Effector memory CD8-positive, alpha-beta T cell (primary cell): Measurements from ENCODE around the gene ZNF148.

Experiments
- ATAC-seq: fragments of 150-1000 bp; cut with Tn5 transposase; replicated peaks from 2 replicates; pipeline ENCODE4 v1.10.0; 2021; ENCODE audit warnings: mild to moderate bottlenecking, moderate library complexity
- DNase-seq, 3 experiments: peaks; one replicate each; pipeline ENCODE4 v3.0.0; 2021
- H3K27ac Mint-ChIP-seq, 2 donors: one replicate each; pipeline ENCODE4 v1.8.0; 2022; ENCODE audit warnings: mild to moderate bottlenecking in 2 of 2, mixed read lengths in 2 of 2, moderate library complexity in 2 of 2
- H3K27me3 Mint-ChIP-seq, 2 donors: one replicate each; pipeline ENCODE4 v1.8.0; 2022; ENCODE audit warnings: mixed read lengths in 2 of 2
- H3K36me3 Mint-ChIP-seq: one replicate; pipeline ENCODE4 v1.8.0; 2022; ENCODE audit warnings: mild to moderate bottlenecking, moderate library complexity, mixed read lengths; ENCODE audit not compliant: insufficient read depth
- H3K4me1 Mint-ChIP-seq, 2 donors: one replicate each; pipeline ENCODE4 v1.8.0; 2022; ENCODE audit warnings: low read depth in 2 of 2, mixed read lengths in 2 of 2
- H3K4me3 Mint-ChIP-seq, 2 donors: one replicate each; pipeline ENCODE4 v1.8.0; 2022; ENCODE audit warnings: mild to moderate bottlenecking in 2 of 2, mixed read lengths in 2 of 2, moderate library complexity in 2 of 2
- H3K9me3 Mint-ChIP-seq, 2 donors: one replicate each; pipeline ENCODE4 v1.8.0; 2022; ENCODE audit warnings: mixed read lengths in 2 of 2

The ZNF148 gene

GRCh38 chr3:125340121-125340520 lies 35.0 kb downstream of the ZNF148 start:
- peak overlapping the region in 1 of 2 donors; percentile 46 for H3K27ac Mint-ChIP-seq
- ATAC-seq (no peak), DNase-seq (no peak)
- H3K4me3 Mint-ChIP-seq, result no peak overlapping the region
- H3K36me3 Mint-ChIP-seq, result peaks cover 7% of the 10 kb centered on the region
- peaks cover 25 to 59% of the 10 kb centered on the region in 2 donors for H3K4me1 Mint-ChIP-seq
- no peaks in the 10 kb centered on the region for H3K27me3 Mint-ChIP-seq
- H3K9me3 Mint-ChIP-seq, result no peaks in the 10 kb centered on the region

DNA sequence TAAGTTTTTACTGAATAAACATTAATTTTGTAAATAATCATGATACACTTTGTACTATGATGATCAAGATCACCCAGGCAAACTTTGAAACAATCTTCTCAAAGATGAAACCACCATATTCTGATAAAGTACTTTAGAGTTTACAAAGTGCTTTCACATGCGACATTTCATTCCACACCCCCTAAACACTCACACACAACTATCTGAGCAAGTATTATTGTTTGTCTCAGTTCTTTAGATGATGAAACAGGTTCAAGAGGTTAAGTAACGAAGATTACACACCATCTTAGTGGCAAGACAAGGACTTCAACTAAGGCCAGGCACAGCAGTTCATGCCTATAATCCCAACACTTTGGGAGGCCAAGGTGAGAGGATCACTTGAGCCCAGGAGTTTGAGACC lies 37.6 kb downstream of the ZNF148 start:
- no peak overlapping the region for H3K4me3 Mint-ChIP-seq
- peaks cover 7% of the 10 kb centered on the region for H3K36me3 Mint-ChIP-seq
- no peak overlapping the region for H3K27ac Mint-ChIP-seq
- peaks cover 0 to 2% of the 10 kb centered on the region in 2 donors for H3K9me3 Mint-ChIP-seq
- ATAC-seq (no peak), DNase-seq (no peak)
- no peaks in the 10 kb centered on the region for H3K27me3 Mint-ChIP-seq
- H3K4me1 Mint-ChIP-seq, result peaks cover 28 to 57% of the 10 kb centered on the region in 2 donors

DNA sequence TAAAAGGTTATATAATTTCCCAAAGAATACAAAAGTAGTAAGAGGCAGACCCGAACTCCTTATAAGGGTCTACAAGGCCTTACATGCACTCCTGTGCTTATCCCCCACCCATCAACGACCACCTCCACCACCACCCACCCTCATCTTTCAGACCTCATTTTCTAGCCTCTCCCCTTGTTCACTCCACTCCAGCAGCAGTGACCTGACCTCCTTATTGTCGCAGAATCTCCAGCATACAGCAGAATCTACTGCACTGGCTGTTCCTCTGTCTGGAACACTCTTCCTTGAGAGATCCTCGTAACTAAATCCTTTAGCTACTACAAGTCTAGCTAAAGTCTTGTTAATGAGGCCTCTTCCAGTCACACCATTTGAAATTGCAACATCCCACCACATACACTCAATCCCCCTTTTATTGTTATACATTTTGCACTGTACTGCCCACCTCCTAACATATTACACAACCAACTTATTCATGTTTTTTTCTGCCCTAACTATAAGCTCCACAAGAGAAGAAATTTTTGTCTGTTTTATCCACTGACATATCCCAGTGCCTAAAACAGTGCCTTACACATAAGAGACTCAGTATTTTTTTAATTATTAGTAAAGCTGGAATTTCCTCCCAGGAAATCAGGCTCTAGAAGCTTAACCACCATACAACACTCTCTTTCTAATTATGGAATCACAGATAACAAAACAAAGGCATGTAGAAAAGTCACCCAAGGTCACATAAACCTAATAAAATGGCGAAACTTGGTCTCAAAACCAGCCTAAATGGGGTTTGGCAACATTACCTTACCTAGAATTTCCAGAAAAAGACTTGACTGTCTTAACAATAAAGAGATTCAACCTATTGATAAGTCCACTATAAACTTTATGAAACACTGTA lies 40.2 kb downstream of the ZNF148 start:
- Mint-ChIP-seq H3K27me3 (no peaks in the 10 kb centered on the region), H3K4me3 (no peak overlapping the region), H3K27ac (peak overlapping the region in 1 of 2 donors; percentile 33), H3K9me3 (peaks cover 0 to 2% of the 10 kb centered on the region in 2 donors), H3K36me3 (peaks cover 5% of the 10 kb centered on the region), H3K4me1 (peaks cover 24 to 53% of the 10 kb centered on the region in 2 donors)
- ATAC-seq, result no peak
- no peak for DNase-seq

GRCh38 chr3:125332504-125332903 lies 42.6 kb downstream of the ZNF148 start:
- H3K4me1 Mint-ChIP-seq, result peaks cover 11 to 40% of the 10 kb centered on the region in 2 donors

GRCh38 chr3:125331243-125331642 lies 43.9 kb downstream of the ZNF148 start:
- no peak for ATAC-seq
- Mint-ChIP-seq H3K36me3 (peaks cover 8% of the 10 kb centered on the region), H3K27me3 (no peaks in the 10 kb centered on the region), H3K4me3 (no peak overlapping the region), H3K27ac (no peak overlapping the region), H3K4me1 (peaks cover 11 to 30% of the 10 kb centered on the region in 2 donors), H3K9me3 (peaks cover 0 to 2% of the 10 kb centered on the region in 2 donors)
- DNase-seq, result no peak

More at GRCh38 chr3:125332504-125332903, 42.6 kb downstream of the ZNF148 start:
- ATAC-seq, result no peak
- Mint-ChIP-seq H3K4me3 (no peak overlapping the region), H3K36me3 (peaks cover 8% of the 10 kb centered on the region), H3K27ac (peak overlapping the region in 1 of 2 donors; percentile 52), H3K9me3 (peaks cover 0 to 2% of the 10 kb centered on the region in 2 donors), H3K27me3 (no peaks in the 10 kb centered on the region)
- no peak for DNase-seq

GRCh38 chr3:125326957-125327356 lies 48.2 kb downstream of the ZNF148 start:
- Mint-ChIP-seq H3K4me3 (no peak overlapping the region), H3K4me1 (peaks cover 0 to 7% of the 10 kb centered on the region in 2 donors), H3K27ac (no peak overlapping the region), H3K27me3 (no peaks in the 10 kb centered on the region), H3K9me3 (peaks cover 2 to 7% of the 10 kb centered on the region in 2 donors), H3K36me3 (peaks cover 29% of the 10 kb centered on the region)
- DNase-seq (no peak), ATAC-seq (no peak)

- no peak overlapping the region for H3K4me3 Mint-ChIP-seq
- H3K4me1 Mint-ChIP-seq, result no peaks in the 10 kb centered on the region
- H3K27ac Mint-ChIP-seq, result no peak overlapping the region
- H3K27me3 Mint-ChIP-seq, result no peaks in the 10 kb centered on the region
- no peak for ATAC-seq
- H3K36me3 Mint-ChIP-seq, result peaks cover 31% of the 10 kb centered on the region
- DNase-seq, result no peak
- peaks cover 2 to 7% of the 10 kb centered on the region in 2 donors for H3K9me3 Mint-ChIP-seq
Measured at GRCh38 chr3:125325746-125326145, 49.4 kb downstream of the ZNF148 start.

GRCh38 chr3:125324341-125324740 lies 50.8 kb downstream of the ZNF148 start:
- Mint-ChIP-seq H3K4me1 (no peaks in the 10 kb centered on the region), H3K4me3 (no peak overlapping the region), H3K27me3 (no peaks in the 10 kb centered on the region), H3K36me3 (peaks cover 26% of the 10 kb centered on the region), H3K9me3 (peaks cover 2 to 7% of the 10 kb centered on the region in 2 donors), H3K27ac (no peak overlapping the region)
- no peak for ATAC-seq
- no peak for DNase-seq

- no peak overlapping the region for H3K4me3 Mint-ChIP-seq
- DNase-seq, result no peak
- no peaks in the 10 kb centered on the region for H3K27me3 Mint-ChIP-seq
- H3K9me3 Mint-ChIP-seq, result peaks cover 2 to 7% of the 10 kb centered on the region in 2 donors
- no peak for ATAC-seq
- H3K36me3 Mint-ChIP-seq, result peaks cover 27% of the 10 kb centered on the region
- H3K4me1 Mint-ChIP-seq, result peaks cover 0 to 5% of the 10 kb centered on the region in 2 donors
- no peak overlapping the region for H3K27ac Mint-ChIP-seq
Measured at GRCh38 chr3:125322917-125323316, 52.2 kb downstream of the ZNF148 start.

DNA sequence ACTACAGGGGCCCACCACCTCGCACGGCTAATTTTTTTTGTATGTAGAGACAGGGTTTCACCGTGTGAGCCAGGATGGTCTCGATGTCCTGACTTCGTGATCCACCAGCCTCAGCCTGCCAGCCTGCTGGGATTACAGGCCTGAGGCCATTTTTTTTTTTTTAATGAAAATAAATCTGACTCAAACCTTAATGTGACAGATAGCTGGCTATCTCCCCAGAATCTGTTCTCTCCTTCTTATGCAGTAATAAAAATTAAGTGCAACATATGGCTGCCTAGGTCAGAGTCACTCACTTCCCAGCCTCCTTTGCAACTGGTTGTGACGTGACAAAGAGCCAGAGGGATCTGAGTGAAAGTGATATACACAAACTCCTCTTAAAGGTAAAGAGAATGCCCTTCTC lies 53.0 kb downstream of the ZNF148 start:
- H3K27me3 Mint-ChIP-seq, result no peaks in the 10 kb centered on the region
- H3K27ac Mint-ChIP-seq, result no peak overlapping the region
- ATAC-seq (no peak), DNase-seq (no peak)
- H3K4me3 Mint-ChIP-seq, result no peak overlapping the region
- H3K36me3 Mint-ChIP-seq, result peaks cover 27% of the 10 kb centered on the region
- peaks cover 2 to 7% of the 10 kb centered on the region in 2 donors for H3K9me3 Mint-ChIP-seq
- peaks cover 0 to 5% of the 10 kb centered on the region in 2 donors for H3K4me1 Mint-ChIP-seq

GRCh38 chr3:125319765-125320164 lies 55.4 kb downstream of the ZNF148 start:
- H3K4me1 Mint-ChIP-seq, result peaks cover 0 to 5% of the 10 kb centered on the region in 2 donors

DNA sequence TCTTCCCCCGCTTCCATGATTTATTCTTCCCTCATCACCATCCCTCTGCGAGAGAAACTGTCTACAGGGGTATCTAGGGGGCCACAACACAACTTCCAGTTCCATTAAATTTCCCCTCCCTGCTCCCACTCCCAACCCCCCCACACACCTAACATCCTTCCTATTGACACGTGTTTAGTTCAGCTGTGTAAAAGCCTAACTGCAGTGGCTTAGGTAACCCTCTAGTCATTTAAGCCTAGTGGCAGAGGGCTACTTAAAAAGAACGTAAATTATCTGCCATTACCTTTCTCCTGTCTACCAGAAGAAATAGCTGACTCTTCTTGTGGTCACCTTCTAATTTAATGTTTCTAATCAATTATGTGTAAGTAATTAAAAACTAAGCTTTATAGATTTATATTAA lies 56.3 kb downstream of the ZNF148 start:
- no peaks in the 10 kb centered on the region for H3K27me3 Mint-ChIP-seq
- DNase-seq (no peak), ATAC-seq (no peak)
- peaks cover 0 to 5% of the 10 kb centered on the region in 2 donors for H3K4me1 Mint-ChIP-seq
- H3K4me3 Mint-ChIP-seq, result no peak overlapping the region
- peaks cover 19% of the 10 kb centered on the region for H3K36me3 Mint-ChIP-seq
- peak overlapping the region in 1 of 2 donors; percentile 36 for H3K27ac Mint-ChIP-seq
- H3K9me3 Mint-ChIP-seq, result no peaks in the 10 kb centered on the region

More at GRCh38 chr3:125319765-125320164, 55.4 kb downstream of the ZNF148 start:
- H3K36me3 Mint-ChIP-seq, result peaks cover 21% of the 10 kb centered on the region
- ATAC-seq, result no peak
- no peaks in the 10 kb centered on the region for H3K27me3 Mint-ChIP-seq
- peak overlapping the region; percentile 14 to 36 for H3K27ac Mint-ChIP-seq
- no peak overlapping the region for H3K4me3 Mint-ChIP-seq
- no peak for DNase-seq
- H3K9me3 Mint-ChIP-seq, result no peaks in the 10 kb centered on the region

DNA sequence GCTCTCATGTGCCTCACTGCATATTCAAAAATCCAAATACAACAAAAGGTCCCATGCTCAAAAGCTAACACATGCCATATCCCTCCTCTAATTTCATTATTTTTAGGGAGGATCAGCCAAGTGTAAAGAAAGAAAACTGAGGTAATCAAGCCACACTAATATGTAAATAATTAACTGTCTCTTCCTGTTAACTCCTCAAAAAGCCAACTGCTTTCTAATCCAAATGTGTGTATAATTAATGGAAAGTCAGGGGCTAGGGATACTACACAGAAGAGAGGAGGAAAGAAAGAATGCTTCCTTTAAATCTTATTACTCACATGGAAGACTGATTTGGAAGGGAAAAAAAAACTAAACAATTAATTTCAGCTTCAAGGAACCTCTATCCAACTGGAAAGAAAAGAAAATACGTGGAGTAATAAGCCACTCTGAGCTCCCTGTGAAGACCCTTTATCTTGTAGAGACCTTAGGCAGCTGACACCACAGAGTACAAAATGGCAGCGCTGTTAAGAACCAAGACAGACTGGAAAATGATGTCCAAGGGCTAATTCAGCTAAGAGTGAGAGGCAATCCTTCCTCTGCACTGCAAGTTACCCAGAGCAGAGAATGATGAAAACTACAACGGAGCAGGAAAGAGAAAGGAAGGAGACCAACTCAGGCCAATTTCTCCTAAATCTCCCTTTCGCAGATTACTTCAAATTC lies 56.8 kb downstream of the ZNF148 start:
- Mint-ChIP-seq H3K4me3 (no peak overlapping the region), H3K27ac (peak overlapping the region in 1 of 2 donors; percentile 36), H3K36me3 (peaks cover 14% of the 10 kb centered on the region)

More for the DNA sequence above, 56.8 kb downstream of the ZNF148 start:
- Mint-ChIP-seq H3K27me3 (no peaks in the 10 kb centered on the region), H3K4me1 (peaks cover 0 to 7% of the 10 kb centered on the region in 2 donors), H3K9me3 (no peaks in the 10 kb centered on the region)
- no peak for ATAC-seq
- no peak for DNase-seq
